ENCODE measurements around the gene MAGEA12.
"Not testable (repeated sequence)": the region's sequence is repeated elsewhere in the genome, so short reads cannot be mapped to it uniquely, and the experiment has no call there.

MAGEA12 gene

DNA sequence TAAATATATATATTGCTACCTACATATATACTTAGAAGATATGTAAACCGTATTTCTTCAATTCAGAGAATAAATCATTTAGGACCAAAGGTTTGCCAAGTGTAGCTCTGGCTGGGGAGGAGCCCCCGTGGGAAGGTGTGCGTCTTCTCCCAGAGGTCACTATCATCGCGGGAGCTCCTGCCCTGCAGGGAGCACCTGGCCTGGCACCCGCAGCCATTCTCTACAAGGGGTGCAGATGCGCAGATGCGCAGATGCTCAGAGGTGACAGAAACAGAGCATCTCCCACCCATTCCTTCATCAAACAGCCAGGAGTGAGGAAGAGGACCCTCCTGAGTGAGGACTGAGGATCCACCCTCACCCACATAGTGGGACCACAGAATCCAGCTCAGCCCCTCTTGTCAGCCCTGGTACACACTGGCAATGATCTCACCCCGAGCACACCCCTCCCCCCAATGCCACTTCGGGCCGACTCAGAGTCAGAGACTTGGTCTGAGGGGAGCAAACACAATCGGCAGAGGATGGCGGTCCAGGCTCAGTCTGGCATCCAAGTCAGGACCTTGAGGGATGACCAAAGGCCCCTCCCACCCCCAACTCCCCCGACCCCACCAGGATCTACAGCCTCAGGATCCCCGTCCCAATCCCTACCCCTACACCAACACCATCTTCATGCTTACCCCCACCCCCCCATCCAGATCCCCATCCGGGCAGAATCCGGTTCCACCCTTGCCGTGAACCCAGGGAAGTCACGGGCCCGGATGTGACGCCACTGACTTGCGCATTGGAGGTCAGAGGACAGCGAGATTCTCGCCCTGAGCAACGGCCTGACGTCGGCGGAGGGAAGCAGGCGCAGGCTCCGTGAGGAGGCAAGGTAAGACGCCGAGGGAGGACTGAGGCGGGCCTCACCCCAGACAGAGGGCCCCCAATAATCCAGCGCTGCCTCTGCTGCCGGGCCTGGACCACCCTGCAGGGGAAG lies 19.5 kb upstream of the MAGEA12 start, which contains the start of gene MAGEA2B:
MAGEA2B (plus strand) TSS at position 814 of the 973 bp plus-strand sequence. CDS start 2,479 bp downstream, outside the sequence.
- not testable (repeated sequence) for ATAC-seq (ENCODE audit: insufficient read depth, low read depth); H3K79me2 ChIP-seq (ENCODE audit: insufficient read depth, low read length); H3K9me3 ChIP-seq (ENCODE audit: insufficient read depth, low read length, severe bottlenecking); DNase-seq; H3K9ac ChIP-seq (ENCODE audit: low read depth, low read length); H3K4me1 ChIP-seq (ENCODE audit: insufficient read depth, low read length); H3K4me3 ChIP-seq (ENCODE audit: low read depth in 1 of 2, low read length in 2 of 2); H3K27me3 ChIP-seq (ENCODE audit: insufficient read depth, low read length, poor library complexity); H3K4me2 ChIP-seq (ENCODE audit: insufficient read depth, low read length); H2AFZ ChIP-seq (ENCODE audit: low read depth, low read length); H3K27ac ChIP-seq (ENCODE audit: low read length); H3K36me3 ChIP-seq (ENCODE audit: insufficient read depth, low read length); H4K20me1 ChIP-seq (ENCODE audit: insufficient read depth, low read length)

GRCh38 chrX:152725409-152725808 lies 8.1 kb upstream of the MAGEA12 start:
- Histone ChIP-seq H3K27me3 (ENCODE audit: insufficient read depth, low read length, poor library complexity) (no peaks in the 10 kb centered on the region), H3K27ac (ENCODE audit: low read length) (no peak overlapping the region), H3K4me2 (ENCODE audit: insufficient read depth, low read length) (no peak overlapping the region), H4K20me1 (ENCODE audit: insufficient read depth, low read length) (no peaks in the 10 kb centered on the region), H3K4me3 (ENCODE audit: low read depth in 1 of 2, low read length in 2 of 2) (no peak overlapping the region), H3K9me3 (ENCODE audit: insufficient read depth, low read length, severe bottlenecking) (no peaks in the 10 kb centered on the region), H2AFZ (ENCODE audit: low read depth, low read length) (no peak overlapping the region), H3K79me2 (ENCODE audit: insufficient read depth, low read length) (no peaks in the 10 kb centered on the region), H3K36me3 (ENCODE audit: insufficient read depth, low read length) (no peaks in the 10 kb centered on the region), H3K4me1 (ENCODE audit: insufficient read depth, low read length) (no peaks in the 10 kb centered on the region), H3K9ac (ENCODE audit: low read depth, low read length) (no peak overlapping the region)
- DNase-seq (no peak), ATAC-seq (ENCODE audit: insufficient read depth, low read depth) (no peak)
- TF ChIP-seq EZH2 (IDR thresholded peaks at IDR 0.05; ENCODE audit: borderline replicate concordance, low read depth, low read length, severe bottlenecking), result no peak
- TF ChIP-seq CTCF (IDR thresholded peaks at IDR 0.05; ENCODE audit: borderline replicate concordance, extremely low read depth, low read length, poor library complexity, severe bottlenecking), result no peak

DNA sequence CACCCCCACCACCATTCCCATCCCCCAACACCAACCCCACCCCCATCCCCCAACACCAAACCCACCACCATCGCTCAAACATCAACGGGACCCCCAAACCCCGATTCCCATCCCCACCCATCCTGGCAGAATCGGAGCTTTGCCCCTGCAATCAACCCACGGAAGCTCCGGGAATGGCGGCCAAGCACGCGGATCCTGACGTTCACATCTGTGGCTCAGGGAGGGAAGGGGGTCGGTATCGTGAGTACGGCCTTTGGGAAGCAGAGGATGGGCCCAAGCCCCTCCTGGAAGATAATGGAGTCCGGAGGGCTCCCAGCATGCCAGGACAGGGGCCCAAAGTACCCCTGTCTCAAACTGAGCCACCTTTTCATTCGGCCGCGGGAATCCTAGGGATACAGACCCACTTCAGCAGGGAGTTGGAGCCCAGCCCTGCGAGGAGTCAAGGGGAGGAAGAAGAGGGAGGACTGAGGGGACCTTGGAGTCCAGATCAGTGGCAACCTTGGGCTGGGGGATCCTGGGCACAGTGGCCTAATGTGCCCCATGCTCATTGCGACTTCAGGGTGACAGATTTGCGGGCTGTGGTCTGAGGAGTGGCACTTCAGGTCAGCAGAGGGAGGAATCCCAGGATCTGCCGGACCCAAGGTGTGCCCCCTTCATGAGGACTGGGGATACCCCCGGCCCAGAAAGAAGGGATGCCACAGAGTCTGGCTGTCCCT lies 744 bp downstream of the MAGEA12 start:
- H2AFZ ChIP-seq (ENCODE audit: low read depth, low read length); H4K20me1 ChIP-seq (ENCODE audit: insufficient read depth, low read length); DNase-seq; H3K27me3 ChIP-seq (ENCODE audit: insufficient read depth, low read length, poor library complexity); H3K4me2 ChIP-seq (ENCODE audit: insufficient read depth, low read length); H3K27ac ChIP-seq (ENCODE audit: low read length); H3K36me3 ChIP-seq (ENCODE audit: insufficient read depth, low read length); H3K9ac ChIP-seq (ENCODE audit: low read depth, low read length); H3K4me1 ChIP-seq (ENCODE audit: insufficient read depth, low read length); H3K4me3 ChIP-seq (ENCODE audit: low read depth in 1 of 2, low read length in 2 of 2); H3K9me3 ChIP-seq (ENCODE audit: insufficient read depth, low read length, severe bottlenecking); ATAC-seq (ENCODE audit: insufficient read depth, low read depth); H3K79me2 ChIP-seq (ENCODE audit: insufficient read depth, low read length): not testable (repeated sequence)

DNA sequence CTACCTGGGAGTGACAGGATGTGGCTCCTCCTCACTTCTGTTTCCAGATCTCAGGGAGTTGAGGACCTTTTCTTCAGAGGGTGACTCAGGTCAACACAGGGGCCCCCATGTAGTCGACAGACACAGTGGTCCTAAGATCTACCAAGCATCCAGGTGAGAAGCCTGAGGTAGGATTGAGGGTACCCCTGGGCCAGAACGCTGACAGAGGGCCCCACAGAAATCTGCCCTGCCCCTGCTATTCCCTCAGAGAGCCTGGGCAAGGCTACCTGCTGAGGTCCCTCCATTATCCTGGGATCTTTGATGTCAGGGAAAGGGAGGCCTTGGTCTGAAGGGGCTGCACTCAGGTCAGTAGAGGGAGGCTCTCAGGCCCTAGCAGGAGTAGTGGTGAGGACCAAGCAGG lies 1.5 kb downstream of the MAGEA12 start:
- no peaks in the 10 kb centered on the region for H3K4me1 ChIP-seq (ENCODE audit: insufficient read depth, low read length)
- H3K9me3 ChIP-seq (ENCODE audit: insufficient read depth, low read length, severe bottlenecking), result no peaks in the 10 kb centered on the region
- TF ChIP-seq EZH2 (IDR thresholded peaks at IDR 0.05; ENCODE audit: borderline replicate concordance, low read depth, low read length, severe bottlenecking) (no peak), CTCF (IDR thresholded peaks at IDR 0.05; ENCODE audit: borderline replicate concordance, extremely low read depth, low read length, poor library complexity, severe bottlenecking) (no peak)
- no peak overlapping the region for H3K4me2 ChIP-seq (ENCODE audit: insufficient read depth, low read length)
- no peak overlapping the region for H3K9ac ChIP-seq (ENCODE audit: low read depth, low read length)
- no peak overlapping the region for H3K4me3 ChIP-seq (ENCODE audit: low read depth in 1 of 2, low read length in 2 of 2)
- no peaks in the 10 kb centered on the region for H4K20me1 ChIP-seq (ENCODE audit: insufficient read depth, low read length)
- H3K27me3 ChIP-seq (ENCODE audit: insufficient read depth, low read length, poor library complexity), result no peaks in the 10 kb centered on the region
- no peak for ATAC-seq (ENCODE audit: insufficient read depth, low read depth)
- H3K79me2 ChIP-seq (ENCODE audit: insufficient read depth, low read length), result no peaks in the 10 kb centered on the region
- no peak overlapping the region for H2AFZ ChIP-seq (ENCODE audit: low read depth, low read length)
- H3K27ac ChIP-seq (ENCODE audit: low read length), result no peak overlapping the region
- DNase-seq, result no peak
- no peaks in the 10 kb centered on the region for H3K36me3 ChIP-seq (ENCODE audit: insufficient read depth, low read length)
